WTC11 (cell line): Measurements from ENCODE around the gene BMP8A. TPM values are rescaled to one million over a fixed set of nuclear protein-coding genes. Genes with fewer than 3 reads are reported as not detected.

Experiments
- ATAC-seq: fragments of 200-7000 bp; cut with Tn5 transposase; 2 replicates; pipeline ENCODE4 v1.10.0; 2021; ENCODE audit warnings: mild to moderate bottlenecking, moderate library complexity
- Bru-seq: library from RNA; stranded (reverse); fragments of 400-500 nt; gene quantifications from one replicate; lab custom pipeline; 2021; lab: Mats Ljungman, UMichigan
- CTCF ChIA-PET: fragments of 300-600 bp; sonication (Branson Sonifier 250); formaldehyde crosslinking; loops from one replicate; lab custom pipeline; 2021; ENCODE audit warnings: antibody characterized with exemption; lab: Charles Lee
- POLR2A ChIA-PET: fragments of 350-600 bp; sonication (Branson Sonifier 250); formaldehyde crosslinking; loops from one replicate; lab custom pipeline; 2021; ENCODE audit warnings: antibody characterized with exemption; lab: Charles Lee
- DNase-seq: peaks from one replicate; pipeline ENCODE4 v3.0.0; 2021; ENCODE audit warnings: low spot score
- H3K27ac Mint-ChIP-seq: 2 replicates; pipeline ENCODE4 v1.8.0; 2021; ENCODE audit warnings: mixed read lengths
- H3K27me3 Mint-ChIP-seq: 2 replicates; pipeline ENCODE4 v1.8.0; 2021; ENCODE audit warnings: low read depth, mild to moderate bottlenecking, moderate library complexity, mixed read lengths
- H3K36me3 Mint-ChIP-seq: 2 replicates; pipeline ENCODE4 v1.8.0; 2021; ENCODE audit warnings: mixed read lengths
- H3K4me1 Mint-ChIP-seq: 2 replicates; pipeline ENCODE4 v1.8.0; 2022; ENCODE audit warnings: mixed read lengths
- H3K4me3 Mint-ChIP-seq: 2 replicates; pipeline ENCODE4 v1.8.0; 2021; ENCODE audit warnings: mild to moderate bottlenecking, moderate library complexity, mixed read lengths
- H3K9me3 Mint-ChIP-seq: 2 replicates; pipeline ENCODE4 v1.8.0; 2021; ENCODE audit warnings: mixed read lengths
- ATF1 ChIP-seq: sonication (generic); formaldehyde crosslinking; IDR thresholded peaks from 2 replicates; pipeline ENCODE4 v1.8.1; 2023; ENCODE audit warnings: mild to moderate bottlenecking, moderate library complexity, missing genetic modification reagents
- CBFB ChIP-seq: sonication (generic); formaldehyde crosslinking; IDR thresholded peaks from 2 replicates; pipeline ENCODE4 v1.8.1; 2022; ENCODE audit warnings: mild to moderate bottlenecking, low read depth, missing genetic modification reagents
- CREM ChIP-seq: sonication (generic); formaldehyde crosslinking; IDR thresholded peaks from 2 replicates; pipeline ENCODE4 v1.8.1; 2022; ENCODE audit warnings: mild to moderate bottlenecking, missing genetic modification reagents, moderate library complexity
- E2F4 ChIP-seq: sonication (generic); formaldehyde crosslinking; IDR thresholded peaks from 2 replicates; pipeline ENCODE4 v1.8.1; 2022; ENCODE audit warnings: low read depth, mild to moderate bottlenecking, moderate library complexity, missing genetic modification reagents, borderline replicate concordance
- ETV6 ChIP-seq: sonication (generic); formaldehyde crosslinking; IDR thresholded peaks from 2 replicates; pipeline ENCODE4 v1.8.1; 2022; ENCODE audit warnings: mild to moderate bottlenecking, missing genetic modification reagents
- FOXJ3 ChIP-seq: sonication (generic); formaldehyde crosslinking; IDR thresholded peaks from 2 replicates; pipeline ENCODE4 v1.9.0; 2021; ENCODE audit warnings: missing genetic modification reagents, mild to moderate bottlenecking, borderline replicate concordance
- FOXK1 ChIP-seq: sonication (generic); formaldehyde crosslinking; IDR thresholded peaks from 2 replicates; pipeline ENCODE4 v1.8.0; 2022; ENCODE audit warnings: mild to moderate bottlenecking, moderate library complexity, missing genetic modification reagents
- FOXP1 ChIP-seq: sonication (generic); formaldehyde crosslinking; IDR thresholded peaks from 2 replicates; pipeline ENCODE4 v1.8.0; 2022; ENCODE audit warnings: missing genetic modification reagents, mild to moderate bottlenecking, moderate library complexity, borderline replicate concordance
- JAZF1 ChIP-seq: fragments of 250-450 bp; sonication (Bioruptor Pico); IDR thresholded peaks from 2 replicates; pipeline ENCODE4 v1.9.0; 2021; ENCODE audit warnings: moderate library complexity, mild to moderate bottlenecking, inconsistent platforms
- MAX ChIP-seq: sonication (generic); formaldehyde crosslinking; IDR thresholded peaks from 2 replicates; pipeline ENCODE4 v1.8.0; 2022; ENCODE audit warnings: mild to moderate bottlenecking, missing genetic modification reagents
- MLX ChIP-seq: sonication (generic); formaldehyde crosslinking; IDR thresholded peaks from 2 replicates; pipeline ENCODE4 v1.8.1; 2023; ENCODE audit warnings: mild to moderate bottlenecking, missing genetic modification reagents, moderate library complexity
- NFYB ChIP-seq: sonication (generic); formaldehyde crosslinking; conservative IDR thresholded peaks from 2 replicates; pipeline ENCODE4 v1.8.0; 2022; ENCODE audit warnings: low read depth, missing genetic modification reagents
- SMAD3 ChIP-seq: sonication (generic); formaldehyde crosslinking; IDR thresholded peaks from 2 replicates; pipeline ENCODE4 v1.8.0; 2022; ENCODE audit warnings: missing genetic modification reagents, mild to moderate bottlenecking, borderline replicate concordance
- SP1 ChIP-seq: sonication (generic); formaldehyde crosslinking; conservative IDR thresholded peaks from 2 replicates; pipeline ENCODE4 v1.8.1; 2022; ENCODE audit warnings: missing genetic modification reagents
- STAT6 ChIP-seq: sonication (generic); formaldehyde crosslinking; conservative IDR thresholded peaks from 2 replicates; pipeline ENCODE4 v1.8.1; 2023; ENCODE audit warnings: mild to moderate bottlenecking, low read depth, missing genetic modification reagents, moderate library complexity
- TEAD1 ChIP-seq: sonication (generic); formaldehyde crosslinking; IDR thresholded peaks from 2 replicates; pipeline ENCODE4 v1.8.0; 2022; ENCODE audit warnings: mild to moderate bottlenecking, missing genetic modification reagents
- TP53 ChIP-seq: sonication (generic); formaldehyde crosslinking; IDR thresholded peaks from 2 replicates; pipeline ENCODE4 v1.8.1; 2023; ENCODE audit warnings: mild to moderate bottlenecking, missing genetic modification reagents
- ZBTB43 ChIP-seq: sonication (generic); formaldehyde crosslinking; IDR thresholded peaks from 2 replicates; pipeline ENCODE4 v1.8.1; 2023; ENCODE audit warnings: mild to moderate bottlenecking, missing genetic modification reagents
- ZMAT4 ChIP-seq: fragments of 250-450 bp; sonication (Bioruptor Pico); IDR thresholded peaks from 2 replicates; pipeline ENCODE4 v1.9.0; 2021; ENCODE audit warnings: mild to moderate bottlenecking
- ZNF263 ChIP-seq: sonication (generic); formaldehyde crosslinking; IDR thresholded peaks from 2 replicates; pipeline ENCODE4 v1.8.1; 2022; ENCODE audit warnings: low read depth, mild to moderate bottlenecking, moderate library complexity, missing genetic modification reagents
- ZNF281 ChIP-seq: sonication (generic); formaldehyde crosslinking; IDR thresholded peaks from 2 replicates; pipeline ENCODE4 v1.8.0; 2023; ENCODE audit warnings: mild to moderate bottlenecking, missing genetic modification reagents
- long read RNA-seq, 3 experiments: library from RNA in 1 of 3; library from capped mRNA in 1 of 3; library from polyadenylated mRNA in 1 of 3; unstranded in 2 of 3; stranded (forward) in 1 of 3; transcript quantifications; one replicate each; pipeline ENCODE4 v2.0.0, GENCODE V29; 2021
- total RNA-seq: library from RNA; stranded (reverse); gene quantifications from 3 replicates; pipeline ENCODE4 v1.2.3, GENCODE V29; 2021

The BMP8A gene
- total RNA-seq = 0.94 to 1.2 TPM (median 1.0 TPM) in 3 replicates
- percentile 25 among the genes with signal in this experiment for Bru-seq, nascent RNA
- long read RNA-seq, experiment 1, partial matches to known transcripts = 2 of 3 reads
- long read RNA-seq, experiment 1, other reads (novel, unspliced or antisense) = 0 of 3 reads
- long read RNA-seq, experiment 2, partial matches to known transcripts = 0 of 1 reads
- long read RNA-seq, experiment 2, other reads (novel, unspliced or antisense) = 1 of 1 reads
- long read RNA-seq, experiment 3 = 0 reads

- peaks cover 51% of the 10 kb centered on the region for H3K27me3 Mint-ChIP-seq
- H3K27ac Mint-ChIP-seq = no peak within 1 kb of the TSS
- POLR2A ChIA-PET = interaction anchor here (1.6 kb wide), 1 partner anchor 35 kb away, joined by 4 read pairs; no protein-coding TSS in a partner anchor
- CTCF ChIA-PET = interaction anchor here (0.6 to 6.1 kb wide), 5 partner anchors 14 to 393 kb away, joined by 3 to 38 read pairs (median 4); no protein-coding TSS in a partner anchor
- peak within 1 kb of the TSS; percentile 81 for H3K4me3 Mint-ChIP-seq
- no peak for TF ChIP-seq STAT6 (CRISPR knock-in tag)
- no peak; the same call in 1 of the 2 replicates for TF ChIP-seq ETV6 (CRISPR knock-in tag)
- 0 out of 2 replicates have a peak, but pooled peaks have one; percentile 9 for TF ChIP-seq FOXP1 (CRISPR knock-in tag)
- TF ChIP-seq CREM (CRISPR knock-in tag) = 0 out of 2 replicates have a peak, but pooled peaks have one; percentile 12
- TF ChIP-seq CBFB = no peak
- no peak for TF ChIP-seq ZMAT4 (CRISPR knock-in tag)
- no peak for TF ChIP-seq JAZF1
- no peak for TF ChIP-seq ZNF263
- peak; percentile 51; the same call in 1 of the 2 replicates for TF ChIP-seq ATF1 (CRISPR knock-in tag)
- no peak for TF ChIP-seq ZNF281 (CRISPR knock-in tag)
- TF ChIP-seq SMAD3 (CRISPR knock-in tag) = 0 out of 2 replicates have a peak, but pooled peaks have one; percentile 23
- TF ChIP-seq E2F4 (CRISPR knock-in tag) = peak; percentile 42; the same call in 1 of the 2 replicates
- peak; percentile 43; the same call in 1 of the 2 replicates for TF ChIP-seq MAX (CRISPR knock-in tag)
- 0 out of 2 replicates have a peak, but pooled peaks have one; percentile 23 for TF ChIP-seq TEAD1 (CRISPR knock-in tag)
- peak; percentile 72 for TF ChIP-seq NFYB
- 0 out of 2 replicates have a peak, but pooled peaks have one; percentile 38 for TF ChIP-seq ZBTB43 (CRISPR knock-in tag)
- 0 out of 2 replicates have a peak, but pooled peaks have one; percentile 14 for TF ChIP-seq FOXK1 (CRISPR knock-in tag)
- no peak for TF ChIP-seq FOXJ3 (CRISPR knock-in tag)
- TF ChIP-seq TP53 = 0 out of 2 replicates have a peak, but pooled peaks have one; percentile 5
- no peak for TF ChIP-seq MLX (CRISPR knock-in tag)
- peak; percentile 68 for TF ChIP-seq SP1 (CRISPR knock-in tag)
- TF ChIP-seq, all 79 proteins: peak for 12
- peaks cover 5% of the 10 kb centered on the region for H3K4me1 Mint-ChIP-seq
- H3K9me3 Mint-ChIP-seq = no peaks in the 10 kb centered on the region
- ATAC-seq (peak; percentile 77), DNase-seq (peak; percentile 78)
- peaks cover 9% of the 10 kb centered on the region for H3K36me3 Mint-ChIP-seq
Measured at GRCh38 chr1:39491146-39491921, at the start of gene BMP8A. Gene BMP8A, plus strand, starts transcription at chr1:39491636. Its CDS starts 356 bp downstream, at chr1:39491992.
